NCI-H524 treated with DMSO at 0.1 percent for 48 hours (cell line): ENCODE results near the gene DCAF11.
"Not testable (repeated sequence)": the region's sequence is repeated elsewhere in the genome, so short reads cannot be mapped to it uniquely, and the experiment has no call there.

Experiments
- DNase-seq: peaks from one replicate; lab custom pipeline; 2025; lab: John Stamatoyannopoulos, UW

DCAF11 gene

GRCh38 chr14:24096545-24097181 lies 17.9 kb upstream of the DCAF11 start:
- no peak for DNase-seq

- no peak for DNase-seq
Measured at GRCh38 chr14:24098229-24098926, 16.2 kb upstream of the DCAF11 start.

- DNase-seq = no peak
Measured at GRCh38 chr14:24098927-24099813, 15.4 kb upstream of the DCAF11 start.

- no peak for DNase-seq
Measured at GRCh38 chr14:24100197-24100981, 14.2 kb upstream of the DCAF11 start.

- no peak for DNase-seq
Measured at GRCh38 chr14:24100982-24101494, 13.5 kb upstream of the DCAF11 start.

GRCh38 chr14:24102357-24103048 lies 12.1 kb upstream of the DCAF11 start:
- no peak for DNase-seq

- no peak for DNase-seq
Measured at GRCh38 chr14:24103451-24103850, 11.1 kb upstream of the DCAF11 start.

GRCh38 chr14:24105609-24106239 lies 8.9 kb upstream of the DCAF11 start:
- not testable (repeated sequence) for DNase-seq

- DNase-seq = no peak
Measured at GRCh38 chr14:24106672-24107271, 7.8 kb upstream of the DCAF11 start.

GRCh38 chr14:24108336-24108874 lies 6.2 kb upstream of the DCAF11 start:
- DNase-seq = no peak

- no peak for DNase-seq
Measured at GRCh38 chr14:24110060-24110459, 4.5 kb upstream of the DCAF11 start.

GRCh38 chr14:24110523-24110922 lies 4.1 kb upstream of the DCAF11 start:
- DNase-seq = no peak

GRCh38 chr14:24113379-24113800 lies 1.2 kb upstream of the DCAF11 start:
- no peak for DNase-seq

- DNase-seq = peak; percentile 84
Measured at GRCh38 chr14:24113801-24114531, 611 bp upstream of the DCAF11 start.

GRCh38 chr14:24115422-24116127 lies 998 bp downstream of the DCAF11 start:
- DNase-seq = no peak

- no peak for DNase-seq
Measured at GRCh38 chr14:24116128-24116814, 1.7 kb downstream of the DCAF11 start.

- DNase-seq = no peak
Measured at GRCh38 chr14:24117179-24117578, 2.6 kb downstream of the DCAF11 start.

- DNase-seq = no peak
Measured at GRCh38 chr14:24119691-24120090, 5.1 kb downstream of the DCAF11 start.
